Mesothelial cell of epicardium (in vitro differentiated cells): ENCODE data around the gene ECE1. TPM values are rescaled to one million over a fixed set of nuclear protein-coding genes. Genes with fewer than 3 reads are reported as not detected.
"Not testable (repeated sequence)": the region's sequence is repeated elsewhere in the genome, so short reads cannot be mapped to it uniquely, and the experiment has no call there.

ENCODE experiments used
- DNase-seq, 2 experiments: peaks; one replicate each; pipeline ENCODE4 v3.0.0; 2021; ENCODE audit warnings: low spot score in 2 of 2; ENCODE audit not compliant: unreplicated experiment in 2 of 2
- H3K27ac Mint-ChIP-seq: 2 replicates; pipeline ENCODE4 v1.8.0; 2021; ENCODE audit warnings: mixed read lengths
- H3K27me3 Mint-ChIP-seq: 2 replicates; pipeline ENCODE4 v1.8.0; 2021; ENCODE audit warnings: low read depth, mixed read lengths
- H3K36me3 Mint-ChIP-seq: 2 replicates; pipeline ENCODE4 v1.8.0; 2021; ENCODE audit warnings: mixed read lengths
- H3K4me1 Mint-ChIP-seq: 2 replicates; pipeline ENCODE4 v1.8.0; 2021; ENCODE audit warnings: mixed read lengths
- H3K4me3 Mint-ChIP-seq: 2 replicates; pipeline ENCODE4 v1.8.0; 2021; ENCODE audit warnings: mild to moderate bottlenecking, moderate library complexity, mixed read lengths
- H3K9me3 Mint-ChIP-seq: 2 replicates; pipeline ENCODE4 v1.8.0; 2021; ENCODE audit warnings: mixed read lengths
- total RNA-seq: library from RNA; stranded (reverse); gene quantifications from 3 replicates; pipeline ENCODE4 v1.2.1, GENCODE V29; 2021
- TF ChIP-seq, protein P1 (sequence below): fragments of 200-600 bp; sonication (generic); IDR thresholded peaks from one replicate; pipeline ENCODE4 v1.5.0; 2021; ENCODE audit warnings: antibody characterized with exemption; ENCODE audit not compliant: unreplicated experiment

The ECE1 gene
- total RNA-seq, 1 donor from 2014 or later: 41.1 TPM

- no peak overlapping the region for H3K27ac Mint-ChIP-seq
- TF ChIP-seq, protein P1, sequence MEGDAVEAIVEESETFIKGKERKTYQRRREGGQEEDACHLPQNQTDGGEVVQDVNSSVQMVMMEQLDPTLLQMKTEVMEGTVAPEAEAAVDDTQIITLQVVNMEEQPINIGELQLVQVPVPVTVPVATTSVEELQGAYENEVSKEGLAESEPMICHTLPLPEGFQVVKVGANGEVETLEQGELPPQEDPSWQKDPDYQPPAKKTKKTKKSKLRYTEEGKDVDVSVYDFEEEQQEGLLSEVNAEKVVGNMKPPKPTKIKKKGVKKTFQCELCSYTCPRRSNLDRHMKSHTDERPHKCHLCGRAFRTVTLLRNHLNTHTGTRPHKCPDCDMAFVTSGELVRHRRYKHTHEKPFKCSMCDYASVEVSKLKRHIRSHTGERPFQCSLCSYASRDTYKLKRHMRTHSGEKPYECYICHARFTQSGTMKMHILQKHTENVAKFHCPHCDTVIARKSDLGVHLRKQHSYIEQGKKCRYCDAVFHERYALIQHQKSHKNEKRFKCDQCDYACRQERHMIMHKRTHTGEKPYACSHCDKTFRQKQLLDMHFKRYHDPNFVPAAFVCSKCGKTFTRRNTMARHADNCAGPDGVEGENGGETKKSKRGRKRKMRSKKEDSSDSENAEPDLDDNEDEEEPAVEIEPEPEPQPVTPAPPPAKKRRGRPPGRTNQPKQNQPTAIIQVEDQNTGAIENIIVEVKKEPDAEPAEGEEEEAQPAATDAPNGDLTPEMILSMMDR: no peak
- H3K4me1 Mint-ChIP-seq: peaks cover 17% of the 10 kb centered on the region
- H3K4me3 Mint-ChIP-seq: no peak overlapping the region
- no peaks in the 10 kb centered on the region for H3K27me3 Mint-ChIP-seq
- no peak for DNase-seq
- no peaks in the 10 kb centered on the region for H3K9me3 Mint-ChIP-seq
- no peaks in the 10 kb centered on the region for H3K36me3 Mint-ChIP-seq
Observed at GRCh38 chr1:21283524-21283923, 6.7 kb downstream of the ECE1 start.

GRCh38 chr1:21282020-21282419, 8.2 kb downstream of the ECE1 start:
- DNase-seq, H3K9me3 Mint-ChIP-seq, H3K27ac Mint-ChIP-seq, H3K4me3 Mint-ChIP-seq, H3K27me3 Mint-ChIP-seq, H3K36me3 Mint-ChIP-seq: not testable (repeated sequence)
- peaks cover 17% of the 10 kb centered on the region for H3K4me1 Mint-ChIP-seq

- no peak for DNase-seq
- no peaks in the 10 kb centered on the region for H3K9me3 Mint-ChIP-seq
- peak overlapping the region; percentile 76 for H3K27ac Mint-ChIP-seq
- H3K36me3 Mint-ChIP-seq: no peaks in the 10 kb centered on the region
- no peak overlapping the region for H3K4me3 Mint-ChIP-seq
- no peaks in the 10 kb centered on the region for H3K27me3 Mint-ChIP-seq
- H3K4me1 Mint-ChIP-seq: peaks cover 20% of the 10 kb centered on the region
- TF ChIP-seq, protein P1: no peak
Observed at GRCh38 chr1:21280482-21280881, 9.8 kb downstream of the ECE1 start.

- no peak overlapping the region for H3K4me3 Mint-ChIP-seq
- DNase-seq: no peak
- no peaks in the 10 kb centered on the region for H3K27me3 Mint-ChIP-seq
- TF ChIP-seq, protein P1: no peak
- H3K36me3 Mint-ChIP-seq: no peaks in the 10 kb centered on the region
- H3K9me3 Mint-ChIP-seq: no peaks in the 10 kb centered on the region
- peaks cover 20% of the 10 kb centered on the region for H3K4me1 Mint-ChIP-seq
- H3K27ac Mint-ChIP-seq: peak overlapping the region; percentile 76
Observed at GRCh38 chr1:21280011-21280471, 10.2 kb downstream of the ECE1 start.

- TF ChIP-seq, protein P1: no peak
Observed at GRCh38 chr1:21278860-21279845, 11.1 kb downstream of the ECE1 start.

GRCh38 chr1:21278208-21278859, 11.9 kb downstream of the ECE1 start:
- DNase-seq: no peak
- peaks cover 19% of the 10 kb centered on the region for H3K4me1 Mint-ChIP-seq
- TF ChIP-seq, protein P1: no peak
- H3K9me3 Mint-ChIP-seq: no peaks in the 10 kb centered on the region
- H3K4me3 Mint-ChIP-seq: no peak overlapping the region
- no peak overlapping the region for H3K27ac Mint-ChIP-seq
- no peaks in the 10 kb centered on the region for H3K27me3 Mint-ChIP-seq
- H3K36me3 Mint-ChIP-seq: no peaks in the 10 kb centered on the region

More at GRCh38 chr1:21278860-21279845, 11.1 kb downstream of the ECE1 start:
- Mint-ChIP-seq H3K9me3 (no peaks in the 10 kb centered on the region), H3K27ac (peak overlapping the region; percentile 76), H3K4me3 (no peak overlapping the region), H3K36me3 (no peaks in the 10 kb centered on the region), H3K4me1 (peaks cover 21% of the 10 kb centered on the region), H3K27me3 (no peaks in the 10 kb centered on the region)
- DNase-seq: no peak
